Neutrophil (primary cell): ENCODE results near the gene LINC00305.

Experiments
- H3K27ac ChIP-seq: fragments of 200-600 bp; sonication (generic); 2 replicates; pipeline ENCODE4 v1.5.1; 2016; ENCODE audit warnings: mild to moderate bottlenecking, moderate library complexity
- H3K27me3 ChIP-seq: fragments of 200-600 bp; sonication (generic); 2 replicates; pipeline ENCODE4 v1.6.0; 2016; ENCODE audit warnings: mild to moderate bottlenecking
- H3K36me3 ChIP-seq: fragments of 200-600 bp; sonication (generic); 2 replicates; pipeline ENCODE4 v1.5.1; 2017
- H3K4me1 ChIP-seq, 2 experiments: fragments of 200-600 bp in 1 of 2; sonication (generic) in 1 of 2; 1 replicate in 1 of 2; 2 replicates in 1 of 2; pipeline versions ENCODE4 v1.5.1 to v1.6.1; 2013 to 2016; ENCODE audit warnings: low read depth in 1 of 2, low read length in 1 of 2, mild to moderate bottlenecking in 1 of 2, moderate library complexity in 1 of 2; ENCODE audit not compliant: control insufficient read depth in 1 of 2, insufficient read depth in 1 of 2
- H3K4me3 ChIP-seq, 2 experiments: fragments of 200-600 bp in 1 of 2; sonication (generic) in 1 of 2; 1 replicate in 1 of 2; 2 replicates in 1 of 2; pipeline ENCODE4 v1.5.1; 2013 to 2016; ENCODE audit warnings: low read depth in 1 of 2, low read length in 1 of 2, mild to moderate bottlenecking in 1 of 2, moderate library complexity in 1 of 2
- H3K9me3 ChIP-seq: fragments of 200-600 bp; sonication (generic); 2 replicates; pipeline ENCODE4 v1.5.1; 2016
- CTCF ChIP-seq: fragments of 200-600 bp; sonication (generic); IDR thresholded peaks from 2 replicates; pipeline ENCODE4 v1.5.1; 2016; ENCODE audit warnings: antibody characterized with exemption

LINC00305 gene

GRCh38 chr18:64148988-64149387 lies at the start of gene LINC00305:
LINC00305 (minus strand) TSS chr18:64149088.
- H3K4me3 ChIP-seq = no peak within 1 kb of the TSS
- TF ChIP-seq CTCF = no peak
- no peaks in the 10 kb centered on the region for H3K4me1 ChIP-seq
- no peaks in the 10 kb centered on the region for H3K9me3 ChIP-seq
- no peak within 1 kb of the TSS for H3K27ac ChIP-seq
- no peaks in the 10 kb centered on the region for H3K36me3 ChIP-seq
- no peaks in the 10 kb centered on the region for H3K27me3 ChIP-seq

- TF ChIP-seq CTCF = no peak
- Histone ChIP-seq H3K4me1 (no peaks in the 10 kb centered on the region), H3K27ac (no peak overlapping the region), H3K36me3 (no peaks in the 10 kb centered on the region), H3K4me3 (no peak overlapping the region), H3K27me3 (no peaks in the 10 kb centered on the region), H3K9me3 (no peaks in the 10 kb centered on the region)
Measured at GRCh38 chr18:64191069-64191468, 42.2 kb upstream of the LINC00305 start.

GRCh38 chr18:64185987-64186386 lies 37.1 kb upstream of the LINC00305 start:
- no peaks in the 10 kb centered on the region for H3K9me3 ChIP-seq
- no peak overlapping the region for H3K27ac ChIP-seq
- no peaks in the 10 kb centered on the region for H3K36me3 ChIP-seq
- no peak for TF ChIP-seq CTCF
- H3K4me1 ChIP-seq = no peaks in the 10 kb centered on the region
- H3K27me3 ChIP-seq = no peaks in the 10 kb centered on the region
- no peak overlapping the region for H3K4me3 ChIP-seq

GRCh38 chr18:64183665-64184064 lies 34.8 kb upstream of the LINC00305 start:
- TF ChIP-seq CTCF = no peak
- H3K9me3 ChIP-seq = no peaks in the 10 kb centered on the region

GRCh38 chr18:64180617-64181016 lies 31.7 kb upstream of the LINC00305 start:
- TF ChIP-seq CTCF = no peak
- H3K27me3 ChIP-seq = no peaks in the 10 kb centered on the region
- H3K9me3 ChIP-seq = no peaks in the 10 kb centered on the region
- no peak overlapping the region for H3K4me3 ChIP-seq
- no peaks in the 10 kb centered on the region for H3K4me1 ChIP-seq
- H3K27ac ChIP-seq = no peak overlapping the region
- no peaks in the 10 kb centered on the region for H3K36me3 ChIP-seq

More at GRCh38 chr18:64183665-64184064, 34.8 kb upstream of the LINC00305 start:
- no peak overlapping the region for H3K27ac ChIP-seq
- H3K4me1 ChIP-seq = no peaks in the 10 kb centered on the region
- no peak overlapping the region for H3K4me3 ChIP-seq
- no peaks in the 10 kb centered on the region for H3K36me3 ChIP-seq
- no peaks in the 10 kb centered on the region for H3K27me3 ChIP-seq

GRCh38 chr18:64180171-64180570 lies 31.3 kb upstream of the LINC00305 start:
- no peak for TF ChIP-seq CTCF
- H3K27ac ChIP-seq = no peak overlapping the region
- no peak overlapping the region for H3K4me3 ChIP-seq
- H3K9me3 ChIP-seq = no peaks in the 10 kb centered on the region
- H3K27me3 ChIP-seq = no peaks in the 10 kb centered on the region
- no peaks in the 10 kb centered on the region for H3K4me1 ChIP-seq
- H3K36me3 ChIP-seq = no peaks in the 10 kb centered on the region
